Stimulated activated CD8-positive, alpha-beta memory T cell treated with anti-CD3 and anti-CD28 coated beads, Interleukin-4, amount 100 ng/mL, for 48 hours (primary cell): ENCODE data around the gene CD247.

Experiments used
- DNase-seq: peaks from one replicate; pipeline ENCODE4 v3.0.0-alpha.2; 2020

The CD247 gene

DNA sequence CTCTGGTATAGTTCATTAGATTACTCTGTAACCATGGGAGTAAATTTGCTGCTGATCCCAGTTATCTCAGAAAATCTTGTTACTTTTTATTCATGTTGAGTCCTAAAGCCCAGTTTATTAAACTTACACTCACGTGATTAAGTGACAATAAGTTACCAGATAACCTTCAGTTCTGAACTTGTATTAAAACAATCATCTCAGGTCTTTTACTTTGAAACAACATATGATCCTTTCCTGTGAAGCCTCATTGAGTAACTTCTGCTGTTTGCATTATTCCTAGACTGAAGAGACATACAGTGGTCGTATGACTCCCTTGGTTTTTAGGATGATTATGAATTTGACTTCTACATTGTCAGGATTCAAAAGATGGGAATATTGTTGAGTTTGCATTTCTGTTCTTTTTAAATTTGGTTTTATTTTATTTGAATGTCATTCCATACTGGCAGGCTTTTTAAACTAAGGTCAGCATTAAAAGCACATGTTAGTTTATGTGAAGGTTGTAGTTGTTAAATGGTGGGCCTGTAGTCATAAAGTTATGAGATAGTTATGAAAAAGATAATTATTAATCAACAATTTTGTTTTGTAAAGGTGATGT lies 117.9 kb downstream of the CD247 start:
- DNase-seq, result no peak

DNA sequence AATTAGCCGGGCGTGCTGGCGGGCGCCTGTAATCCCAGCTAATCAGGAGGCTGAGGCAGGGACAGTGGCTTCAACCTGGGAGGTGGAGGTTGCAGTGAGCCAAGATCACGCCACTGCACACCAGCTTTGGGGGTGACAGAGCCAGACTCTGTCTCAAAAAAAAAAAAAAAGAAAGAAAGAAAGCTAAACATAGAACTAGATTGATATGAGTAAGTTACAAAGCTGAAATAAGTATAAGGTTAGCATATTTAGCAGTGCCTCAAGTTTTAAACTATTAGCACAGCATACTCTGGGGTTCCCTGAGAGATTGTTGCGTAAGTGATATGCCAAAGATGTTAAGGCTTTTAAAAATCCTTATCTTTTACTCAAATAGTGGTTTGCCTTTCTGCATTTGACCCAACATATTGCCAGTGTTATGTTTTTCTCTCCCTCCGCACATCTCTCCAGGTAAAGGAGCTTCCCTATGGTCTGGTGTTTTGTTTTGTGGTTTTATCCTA lies 126.1 kb downstream of the CD247 start:
- DNase-seq, result no peak

DNA sequence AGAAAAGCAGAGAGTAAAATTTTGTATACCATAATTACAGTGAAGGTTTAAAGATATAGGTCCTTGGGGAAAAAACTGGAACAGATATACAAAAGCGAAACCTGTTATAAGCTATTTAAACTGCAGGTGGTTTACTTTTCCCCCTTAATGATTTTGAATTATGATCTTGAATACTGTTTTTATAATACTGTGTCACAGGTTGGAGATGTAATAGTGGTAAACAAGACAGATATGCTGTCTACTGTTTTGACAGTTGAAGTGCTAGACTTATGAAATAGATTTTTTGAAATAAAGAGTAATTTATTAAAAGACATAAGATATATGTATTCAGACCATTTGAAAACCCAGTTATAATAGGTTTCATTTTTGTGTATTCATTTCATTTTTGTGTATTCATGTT lies 129.4 kb downstream of the CD247 start:
- DNase-seq, result no peak

DNA sequence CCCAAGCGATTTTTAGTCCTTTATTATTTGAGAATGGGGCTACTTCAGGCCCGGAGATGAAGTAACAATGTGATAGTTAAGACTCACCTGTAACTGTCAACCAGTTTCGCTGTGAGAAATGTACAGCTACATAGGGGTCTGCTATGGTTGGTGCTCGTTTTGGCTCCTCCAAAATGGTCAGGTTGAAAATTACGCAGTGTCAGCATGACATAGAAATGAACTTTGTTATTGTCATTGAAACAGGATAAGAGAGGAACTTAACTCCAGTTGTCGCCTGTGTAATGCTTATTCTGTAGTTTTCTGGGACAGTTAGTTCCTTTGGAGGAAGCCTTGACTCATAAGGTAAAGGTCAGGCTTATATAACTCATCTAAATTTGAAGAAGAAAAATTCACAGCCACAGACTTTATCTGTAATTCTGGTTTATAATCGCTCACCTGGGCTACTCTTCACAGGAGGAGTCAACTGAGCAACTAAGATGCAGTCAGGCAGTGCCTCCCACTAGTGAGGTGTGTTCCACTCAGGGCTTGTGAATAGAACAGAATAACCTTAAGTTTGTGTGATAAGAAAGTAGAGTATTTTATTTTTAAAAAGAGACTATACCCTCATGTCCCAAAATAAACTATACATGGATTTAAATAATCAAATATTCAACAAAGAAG lies 130.9 kb downstream of the CD247 start:
- no peak for DNase-seq
